H1 (cell line): ENCODE results near the gene DAB2IP.

Source experiments
- ATF3 ChIP-seq: IDR thresholded peaks from 2 replicates; pipeline ENCODE4 v1.6.1; 2011; ENCODE audit warnings: low read depth, mild to moderate bottlenecking, low read length; ENCODE audit not compliant: insufficient read depth
- CHD1 ChIP-seq: IDR thresholded peaks from 2 replicates; pipeline ENCODE4 v1.6.1; 2012; ENCODE audit warnings: low read depth, low read length, improper control_type of control experiment
- CTCF ChIP-seq, 3 experiments: IDR thresholded peaks; 1 replicate in 2 of 3; 2 replicates in 1 of 3; pipeline versions ENCODE4 v1.5.1 to v1.6.1; 2011; ENCODE audit warnings: low read length in 3 of 3, mild to moderate bottlenecking in 3 of 3, inconsistent platforms in 2 of 3, low read depth in 1 of 3, moderate library complexity in 1 of 3; ENCODE audit not compliant: insufficient read depth in 1 of 3; ENCODE audit errors: control extremely low read depth in 1 of 3
- EGR1 ChIP-seq: IDR thresholded peaks from 2 replicates; pipeline ENCODE4 v1.6.1; 2011; ENCODE audit warnings: low read depth, low read length, borderline replicate concordance
- JUND ChIP-seq: IDR thresholded peaks from 2 replicates; pipeline ENCODE4 v1.6.1; 2011; ENCODE audit warnings: mild to moderate bottlenecking, improper control_type of control experiment, low read length
- MAX ChIP-seq: IDR thresholded peaks from 2 replicates; pipeline ENCODE4 v1.6.1; 2012; ENCODE audit warnings: inconsistent platforms
- NANOG ChIP-seq: IDR thresholded peaks from 2 replicates; pipeline ENCODE4 v1.6.1; 2011; ENCODE audit warnings: low read length, low read depth, mild to moderate bottlenecking, inconsistent platforms; ENCODE audit not compliant: insufficient read depth, poor library complexity, severe bottlenecking
- POLR2A ChIP-seq, 2 experiments: IDR thresholded peaks; 1 replicate in 1 of 2; 2 replicates in 1 of 2; pipeline ENCODE4 v1.6.1; 2011; ENCODE audit warnings: low read depth in 2 of 2, low read length in 2 of 2, mild to moderate bottlenecking in 2 of 2; ENCODE audit errors: control extremely low read depth in 1 of 2
- POU5F1 ChIP-seq: IDR thresholded peaks from 2 replicates; pipeline ENCODE4 v1.6.1; 2011; ENCODE audit warnings: low read depth, mild to moderate bottlenecking, low read length, moderate library complexity
- RFX5 ChIP-seq: IDR thresholded peaks from 2 replicates; pipeline ENCODE4 v1.6.1; 2011; ENCODE audit warnings: low read depth, low read length, improper control_type of control experiment, borderline replicate concordance
- SIN3A ChIP-seq, 2 experiments: IDR thresholded peaks in 1 of 2; conservative IDR thresholded peaks in 1 of 2; 2 replicates each; pipeline ENCODE4 v1.6.1; 2011 to 2012; ENCODE audit warnings: low read length in 2 of 2, improper control_type of control experiment in 1 of 2, low read depth in 1 of 2, mild to moderate bottlenecking in 1 of 2
- TCF12 ChIP-seq: IDR thresholded peaks from 2 replicates; pipeline ENCODE4 v1.6.1; 2011; ENCODE audit warnings: low read depth, mild to moderate bottlenecking, low read length
- YY1 ChIP-seq: IDR thresholded peaks from 2 replicates; pipeline ENCODE4 v1.6.1; 2011; ENCODE audit warnings: low read depth, mild to moderate bottlenecking, low read length
- ZNF274 ChIP-seq: IDR thresholded peaks from 2 replicates; pipeline ENCODE4 v1.7.0; 2012; ENCODE audit warnings: low read length, borderline replicate concordance; ENCODE audit errors: extremely low read depth

GRCh38 chr9:121746411-121746810 is 95.0 kb downstream of the DAB2IP start:
- TF ChIP-seq CTCF (IDR thresholded peaks at IDR 0.05; ENCODE audit: control extremely low read depth in 1 of 3, insufficient read depth in 1 of 3, low read depth in 1 of 3, low read length in 3 of 3): no peak
- TF ChIP-seq POLR2A (IDR thresholded peaks at IDR 0.05; ENCODE audit: control extremely low read depth in 1 of 2, low read depth in 2 of 2, low read length in 2 of 2): no peak
- TF ChIP-seq TCF12: no peak
- no peak for TF ChIP-seq RFX5
- no peak for TF ChIP-seq MAX
- no peak for TF ChIP-seq SIN3A (conservative IDR thresholded peaks at IDR 0.05 in 1 of 2, IDR thresholded peaks at IDR 0.05 in 1 of 2; ENCODE audit: low read depth in 1 of 2, low read length in 2 of 2)
- no peak for TF ChIP-seq EGR1
- TF ChIP-seq ATF3: no peak
- no peak for TF ChIP-seq ZNF274
- TF ChIP-seq NANOG: no peak
- TF ChIP-seq POU5F1: no peak
- no peak for TF ChIP-seq YY1
- TF ChIP-seq CHD1: no peak
- no peak for TF ChIP-seq JUND
